NB4 (cell line): ENCODE measurements around the gene ELK1.
"Not testable (repeated sequence)": the region's sequence is repeated elsewhere in the genome, so short reads cannot be mapped to it uniquely, and the experiment has no call there.

ENCODE experiments used
- DNase-seq: peaks from one replicate; pipeline ENCODE4 v3.0.0; 2010; ENCODE audit warnings: low read depth
- H3K4me3 ChIP-seq: one replicate; pipeline ENCODE4 v1.5.1; 2011; ENCODE audit warnings: mild to moderate bottlenecking, low read depth, low read length, moderate library complexity
- MYC ChIP-seq: IDR thresholded peaks from 2 replicates; pipeline ENCODE4 v1.6.1; 2011; ENCODE audit warnings: low read depth, low read length
- POLR2A ChIP-seq: IDR thresholded peaks from 2 replicates; pipeline ENCODE4 v1.6.1; 2011; ENCODE audit warnings: mild to moderate bottlenecking; ENCODE audit not compliant: insufficient read length; ENCODE audit errors: extremely low read depth
- TF ChIP-seq, protein P1 (sequence below): IDR thresholded peaks from one replicate; pipeline ENCODE4 v1.5.1; 2012; ENCODE audit warnings: low read depth, low read length
- TF ChIP-seq, protein P2 (sequence below): IDR thresholded peaks from 2 replicates; pipeline ENCODE4 v1.6.1; 2011; ENCODE audit warnings: low read depth, low read length

ELK1 gene

DNA sequence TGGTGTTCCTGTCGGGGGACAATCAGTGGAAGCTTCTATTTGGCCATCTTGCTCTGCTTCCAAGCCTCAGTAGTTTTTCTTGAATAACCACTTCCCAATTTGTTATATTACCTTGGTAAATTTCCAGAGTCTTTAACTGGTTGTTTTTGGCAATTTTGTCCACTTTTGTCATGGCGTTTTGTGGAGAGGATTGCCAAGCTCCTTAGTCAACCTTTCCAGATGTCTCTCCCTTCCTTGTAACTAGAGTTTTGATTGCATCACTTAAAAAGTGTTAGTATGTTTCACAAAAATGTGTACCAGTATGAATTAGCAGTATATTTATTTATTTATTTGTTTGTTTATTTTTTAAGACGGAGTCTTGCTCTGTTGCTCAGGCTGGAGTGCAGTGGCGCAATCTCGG lies 24.4 kb upstream of the ELK1 start:
- no peak overlapping the region for H3K4me3 ChIP-seq
- DNase-seq, result no peak
- TF ChIP-seq MYC (no peak), POLR2A (no peak)
- TF ChIP-seq, protein P1, sequence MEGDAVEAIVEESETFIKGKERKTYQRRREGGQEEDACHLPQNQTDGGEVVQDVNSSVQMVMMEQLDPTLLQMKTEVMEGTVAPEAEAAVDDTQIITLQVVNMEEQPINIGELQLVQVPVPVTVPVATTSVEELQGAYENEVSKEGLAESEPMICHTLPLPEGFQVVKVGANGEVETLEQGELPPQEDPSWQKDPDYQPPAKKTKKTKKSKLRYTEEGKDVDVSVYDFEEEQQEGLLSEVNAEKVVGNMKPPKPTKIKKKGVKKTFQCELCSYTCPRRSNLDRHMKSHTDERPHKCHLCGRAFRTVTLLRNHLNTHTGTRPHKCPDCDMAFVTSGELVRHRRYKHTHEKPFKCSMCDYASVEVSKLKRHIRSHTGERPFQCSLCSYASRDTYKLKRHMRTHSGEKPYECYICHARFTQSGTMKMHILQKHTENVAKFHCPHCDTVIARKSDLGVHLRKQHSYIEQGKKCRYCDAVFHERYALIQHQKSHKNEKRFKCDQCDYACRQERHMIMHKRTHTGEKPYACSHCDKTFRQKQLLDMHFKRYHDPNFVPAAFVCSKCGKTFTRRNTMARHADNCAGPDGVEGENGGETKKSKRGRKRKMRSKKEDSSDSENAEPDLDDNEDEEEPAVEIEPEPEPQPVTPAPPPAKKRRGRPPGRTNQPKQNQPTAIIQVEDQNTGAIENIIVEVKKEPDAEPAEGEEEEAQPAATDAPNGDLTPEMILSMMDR, result no peak
- TF ChIP-seq, protein P2, sequence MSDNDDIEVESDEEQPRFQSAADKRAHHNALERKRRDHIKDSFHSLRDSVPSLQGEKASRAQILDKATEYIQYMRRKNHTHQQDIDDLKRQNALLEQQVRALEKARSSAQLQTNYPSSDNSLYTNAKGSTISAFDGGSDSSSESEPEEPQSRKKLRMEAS, result no peak

DNA sequence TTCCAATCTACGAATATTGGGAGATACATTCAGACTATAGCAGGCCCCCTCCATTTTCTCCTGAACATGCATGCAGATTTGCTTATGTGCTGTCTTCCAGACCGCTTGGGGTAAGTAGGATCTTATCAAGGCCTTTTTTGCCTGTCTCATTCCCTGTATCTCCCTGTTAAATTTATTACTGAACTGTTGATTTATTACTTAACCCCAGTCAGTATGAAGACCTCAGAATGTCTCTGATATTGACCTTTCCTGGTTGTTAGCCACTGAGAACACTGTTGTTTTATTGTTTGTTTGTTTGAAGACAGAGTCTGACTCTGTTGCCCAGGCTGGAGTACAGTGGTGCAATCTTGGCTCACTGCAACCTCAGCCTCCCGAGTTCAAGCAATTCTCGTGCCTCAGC lies 15.4 kb upstream of the ELK1 start:
- H3K4me3 ChIP-seq, DNase-seq: not testable (repeated sequence)

DNA sequence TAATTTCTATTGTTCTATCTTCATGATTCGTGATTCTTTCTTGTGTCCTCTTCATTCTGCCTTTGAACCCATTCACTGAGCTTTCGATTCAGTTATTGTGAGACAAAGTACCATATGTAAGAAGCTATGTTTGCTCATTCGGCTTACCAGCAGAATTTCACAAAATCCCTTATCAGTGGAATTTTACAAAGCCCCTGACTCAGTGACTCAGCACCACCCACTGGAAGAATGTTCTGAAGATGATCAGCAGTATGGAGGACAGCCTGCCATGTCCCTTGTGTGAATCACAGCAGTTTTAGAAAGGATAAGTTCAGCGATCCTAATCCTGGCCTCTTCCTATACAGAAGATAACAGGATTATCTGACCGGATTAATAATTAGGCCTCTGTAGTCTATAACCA lies 14.4 kb upstream of the ELK1 start:
- TF ChIP-seq, protein P2, result no peak
- H3K4me3 ChIP-seq, result no peak overlapping the region
- DNase-seq, result no peak

DNA sequence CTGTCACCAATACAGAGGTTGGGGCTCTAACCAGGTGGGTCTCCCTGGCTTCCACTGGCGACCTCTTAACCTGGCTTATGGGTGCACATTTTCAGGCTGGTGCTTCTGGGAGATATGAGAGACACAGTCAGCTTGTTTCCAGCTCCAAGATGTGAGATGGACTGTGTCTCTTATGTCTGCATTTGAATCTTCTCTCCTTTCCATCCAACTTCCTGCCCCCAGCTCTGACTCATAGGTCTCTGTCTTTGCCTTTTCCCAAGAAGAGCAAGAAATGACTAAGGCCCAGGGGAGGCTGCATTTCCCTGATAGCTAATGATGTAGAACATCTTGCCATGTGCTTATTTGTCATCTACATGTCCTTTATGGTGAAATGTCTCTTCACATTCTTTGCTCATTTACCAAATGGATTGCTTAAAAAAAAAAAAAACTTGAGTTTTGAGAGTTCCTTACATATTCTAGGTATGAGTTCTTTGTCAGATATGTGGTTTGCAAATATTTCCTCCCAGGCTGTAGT lies 11.8 kb upstream of the ELK1 start:
- H3K4me3 ChIP-seq, result no peak overlapping the region
- peak; percentile 82 for DNase-seq

DNA sequence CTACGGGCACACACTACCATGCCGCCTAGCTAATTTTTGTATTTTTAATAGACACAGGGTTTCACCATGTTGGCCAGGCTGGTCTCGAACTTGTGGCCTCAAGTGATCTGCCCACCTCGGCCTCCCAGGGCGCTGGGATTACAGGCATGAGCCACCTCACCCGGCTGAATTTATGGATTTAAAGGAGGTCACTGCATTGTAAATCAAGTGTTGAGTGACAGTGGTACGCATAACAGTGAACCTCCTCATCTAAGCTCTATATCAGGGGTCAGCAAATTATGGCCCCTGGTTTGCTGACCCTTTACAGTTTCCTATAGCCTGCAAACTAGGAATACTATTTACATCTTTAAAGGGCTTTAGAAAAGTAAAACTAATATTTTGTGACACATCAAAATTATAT lies 11.2 kb upstream of the ELK1 start:
- TF ChIP-seq, protein P2, result no peak
- TF ChIP-seq POLR2A, result no peak
- TF ChIP-seq, protein P1, result no peak
- no peak for TF ChIP-seq MYC
- no peak overlapping the region for H3K4me3 ChIP-seq
- no peak for DNase-seq

More for the DNA sequence above, 11.8 kb upstream of the ELK1 start:
- TF ChIP-seq, protein P2, result peak; percentile 68
- TF ChIP-seq, protein P1, result no peak
- TF ChIP-seq POLR2A, result no peak
- TF ChIP-seq MYC, result peak; percentile 65

DNA sequence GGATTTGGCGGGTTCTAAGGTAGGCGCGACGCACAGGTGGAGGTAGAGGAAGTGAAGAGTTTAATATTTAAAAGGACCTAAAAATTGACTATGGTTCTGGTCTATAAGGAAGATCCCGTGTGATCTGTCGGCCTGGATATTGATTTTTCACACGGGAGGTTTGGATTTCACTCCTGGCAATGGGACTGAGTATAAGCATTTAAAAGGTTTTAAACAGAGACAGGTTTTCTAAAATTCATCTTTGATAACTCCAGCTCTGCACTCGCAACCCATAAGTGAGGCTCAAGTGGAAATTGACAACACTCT lies 9.0 kb upstream of the ELK1 start:
- TF ChIP-seq, protein P1, result no peak
- TF ChIP-seq POLR2A, result no peak
- TF ChIP-seq MYC, result no peak
- TF ChIP-seq, protein P2, result peak; percentile 0; the same call in 1 of the 2 replicates
- no peak for DNase-seq
- H3K4me3 ChIP-seq, result peak overlapping the region; percentile 60

DNA sequence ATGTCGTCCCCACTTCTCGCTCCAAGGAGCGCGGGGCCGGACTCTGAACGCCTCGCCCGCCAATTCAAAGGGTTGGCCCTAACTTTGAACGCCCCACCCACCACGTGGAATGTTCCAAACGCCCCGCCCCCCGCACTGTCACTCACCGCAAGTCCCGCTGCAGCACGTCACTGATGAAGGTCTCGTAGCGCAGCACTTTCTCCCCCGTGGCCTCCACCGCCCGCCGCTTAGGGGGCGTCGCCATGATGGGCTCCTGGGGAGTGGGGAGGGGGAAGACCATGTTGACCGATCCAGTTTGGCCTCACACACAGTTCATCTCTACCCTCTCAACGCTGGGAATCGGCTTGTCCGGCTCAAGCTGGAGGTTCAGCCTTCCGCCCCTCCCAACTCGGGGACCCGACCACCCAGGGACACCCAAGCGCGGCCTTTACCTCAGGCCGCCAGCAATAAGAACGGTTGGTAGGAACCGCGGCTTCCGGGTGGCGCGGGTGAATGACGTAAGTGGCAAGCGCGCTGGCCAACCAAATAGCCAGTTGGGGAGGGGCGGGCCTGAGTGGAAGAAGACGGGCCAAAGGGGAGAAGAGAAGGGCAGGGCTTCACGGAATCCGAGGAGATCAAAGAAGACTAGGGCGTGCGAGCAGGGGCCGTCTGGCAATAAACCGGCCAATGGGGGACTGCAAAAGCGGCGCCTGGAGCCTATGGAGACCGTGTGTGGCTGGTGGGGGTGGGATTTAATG lies 8.5 kb upstream of the ELK1 start, which contains the start of gene UXT:
TSS of gene UXT (minus strand) at position 497 of the 737 bp plus-strand sequence. CDS start at position 244, 253 bp downstream.
- peak within 1 kb of the TSS; percentile 95 for H3K4me3 ChIP-seq
- TF ChIP-seq, protein P2, result peak; percentile 89
- TF ChIP-seq, protein P1, result no peak
- TF ChIP-seq POLR2A, result peak; percentile 60
- peak; percentile 64 for TF ChIP-seq MYC
- peak; percentile 96 for DNase-seq
